Loucy (cell line): ENCODE results near the gene DGKI.

Experiments
- CTCF ChIP-seq: fragments of 200-600 bp; sonication (generic); conservative IDR thresholded peaks from 2 replicates; pipeline ENCODE4 v1.5.1; 2014; ENCODE audit warnings: mild to moderate bottlenecking, antibody characterized with exemption, low read length
- EZH2phosphoT487 ChIP-seq: fragments of 200-600 bp; IDR thresholded peaks from 2 replicates; pipeline ENCODE4 v1.6.1; 2018; ENCODE audit warnings: antibody characterized with exemption, mild to moderate bottlenecking, moderate library complexity, borderline replicate concordance

DNA sequence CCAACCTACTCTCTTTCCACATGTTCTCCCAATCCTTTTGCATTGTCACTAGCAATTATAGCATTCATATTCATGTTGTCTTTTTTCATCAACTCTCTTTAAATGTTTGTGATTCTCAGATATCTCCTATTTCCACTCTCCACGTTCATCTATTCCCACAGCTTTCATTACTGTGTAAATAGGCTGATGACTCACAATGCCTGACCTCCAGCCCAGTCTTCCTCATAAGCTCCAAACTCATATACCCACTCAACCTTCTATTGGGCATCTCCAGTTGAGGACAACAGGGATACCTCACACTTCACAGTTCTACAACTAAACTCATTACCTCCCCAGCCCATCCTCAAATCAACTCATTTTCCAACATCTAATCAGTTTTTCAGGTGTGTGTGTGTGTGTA lies 194.1 kb downstream of the DGKI start:
- TF ChIP-seq CTCF (no peak), EZH2phosphoT487 (no peak)
